Right atrium auricular region (tissue), 2 donors: ENCODE results near the gene TTLL9. TPM values are rescaled to one million over a fixed set of nuclear protein-coding genes. Genes with fewer than 3 reads are reported as not detected.

Experiments
- DNase-seq: peaks from one replicate; pipeline ENCODE4 v3.0.0-alpha.2; 2019; ENCODE audit warnings: low spot score
- H3K27ac ChIP-seq, 2 donors: fragments of 200-600 bp; sonication (generic); 1 replicate in 1 of 2; 2 replicates in 1 of 2; pipeline ENCODE4 v1.5.1; 2016 to 2019
- H3K27me3 ChIP-seq, 2 donors: fragments of 200-600 bp; sonication (generic); one replicate each; pipeline versions ENCODE4 v1.5.1 to v1.6.0; 2017 to 2019
- H3K36me3 ChIP-seq: fragments of 200-600 bp; sonication (generic); one replicate; pipeline ENCODE4 v1.5.1; 2016
- H3K4me1 ChIP-seq, 2 donors: fragments of 200-600 bp; sonication (generic); one replicate each; pipeline versions ENCODE4 v1.5.1 to v1.6.0; 2017 to 2019
- H3K4me3 ChIP-seq, 2 donors: fragments of 200-600 bp; sonication (generic); 1 replicate in 1 of 2; 2 replicates in 1 of 2; pipeline ENCODE4 v1.5.1; 2017 to 2019; ENCODE audit warnings: mild to moderate bottlenecking in 1 of 2, moderate library complexity in 1 of 2
- H3K9me3 ChIP-seq, 2 donors: fragments of 200-600 bp; sonication (generic); one replicate each; pipeline ENCODE4 v1.5.1; 2019
- total RNA-seq, 2 donors: library from RNA; depleted of rRNA; stranded (reverse); fragments of >200 nt; gene quantifications; one replicate each; pipeline ENCODE4 v1.1.0, GENCODE V29; 2016
- TF ChIP-seq, protein P1 (sequence below), 2 donors: fragments of 200-600 bp; sonication (generic); IDR thresholded peaks; one replicate each; pipeline ENCODE4 v1.5.1; 2019; ENCODE audit warnings: antibody characterized with exemption in 2 of 2

The TTLL9 gene
- total RNA-seq, 2 donors from 2014 or later: not detected

DNA sequence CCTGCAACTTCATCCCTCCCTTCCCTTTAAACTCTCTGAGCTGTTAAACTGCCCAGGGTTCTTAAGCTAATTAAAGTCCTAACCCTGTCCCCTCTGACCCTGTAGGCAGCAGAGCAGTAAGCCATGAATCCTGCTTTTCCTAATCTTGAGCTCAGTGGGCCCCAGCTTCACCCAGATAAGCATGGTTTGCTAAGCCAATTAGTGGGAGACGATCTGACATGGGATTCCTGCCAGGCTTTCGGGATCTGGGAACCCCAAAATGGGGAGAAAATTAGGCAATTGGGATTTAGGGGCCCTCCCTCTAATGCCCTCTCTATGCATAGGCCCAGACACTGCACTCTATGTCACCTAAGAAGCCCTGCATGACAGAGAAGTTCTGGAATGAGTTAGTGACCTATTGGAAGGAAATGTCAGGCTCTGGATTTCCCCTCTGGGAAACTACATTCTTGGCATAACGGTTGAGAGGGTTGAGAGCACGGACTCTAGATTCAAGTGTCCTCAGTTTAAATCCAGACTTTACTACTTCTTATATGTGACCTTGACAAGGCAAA lies 102.1 kb downstream of the TTLL9 start:
- H3K27me3 ChIP-seq: peaks cover 0 to 4% of the 10 kb centered on the region in 2 donors

GRCh38 chr20:31974296-31974695 lies 103.9 kb downstream of the TTLL9 start:
- DNase-seq: no peak
- Histone ChIP-seq H3K4me1 (no peaks in the 10 kb centered on the region), H3K4me3 (no peak overlapping the region), H3K36me3 (no peaks in the 10 kb centered on the region), H3K27me3 (no peaks in the 10 kb centered on the region), H3K27ac (no peak overlapping the region), H3K9me3 (no peaks in the 10 kb centered on the region)
- TF ChIP-seq, protein P1, sequence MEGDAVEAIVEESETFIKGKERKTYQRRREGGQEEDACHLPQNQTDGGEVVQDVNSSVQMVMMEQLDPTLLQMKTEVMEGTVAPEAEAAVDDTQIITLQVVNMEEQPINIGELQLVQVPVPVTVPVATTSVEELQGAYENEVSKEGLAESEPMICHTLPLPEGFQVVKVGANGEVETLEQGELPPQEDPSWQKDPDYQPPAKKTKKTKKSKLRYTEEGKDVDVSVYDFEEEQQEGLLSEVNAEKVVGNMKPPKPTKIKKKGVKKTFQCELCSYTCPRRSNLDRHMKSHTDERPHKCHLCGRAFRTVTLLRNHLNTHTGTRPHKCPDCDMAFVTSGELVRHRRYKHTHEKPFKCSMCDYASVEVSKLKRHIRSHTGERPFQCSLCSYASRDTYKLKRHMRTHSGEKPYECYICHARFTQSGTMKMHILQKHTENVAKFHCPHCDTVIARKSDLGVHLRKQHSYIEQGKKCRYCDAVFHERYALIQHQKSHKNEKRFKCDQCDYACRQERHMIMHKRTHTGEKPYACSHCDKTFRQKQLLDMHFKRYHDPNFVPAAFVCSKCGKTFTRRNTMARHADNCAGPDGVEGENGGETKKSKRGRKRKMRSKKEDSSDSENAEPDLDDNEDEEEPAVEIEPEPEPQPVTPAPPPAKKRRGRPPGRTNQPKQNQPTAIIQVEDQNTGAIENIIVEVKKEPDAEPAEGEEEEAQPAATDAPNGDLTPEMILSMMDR (IDR thresholded peaks at IDR 0.05): no peak

More for the DNA sequence above, 102.1 kb downstream of the TTLL9 start:
- TF ChIP-seq, protein P1 (IDR thresholded peaks at IDR 0.05): no peak
- H3K4me3 ChIP-seq: no peak overlapping the region
- peaks cover 0 to 8% of the 10 kb centered on the region in 2 donors for H3K4me1 ChIP-seq
- H3K9me3 ChIP-seq: no peaks in the 10 kb centered on the region
- no peak overlapping the region for H3K27ac ChIP-seq
- DNase-seq: no peak
- no peaks in the 10 kb centered on the region for H3K36me3 ChIP-seq

GRCh38 chr20:31974951-31975487 lies 104.6 kb downstream of the TTLL9 start:
- Histone ChIP-seq H3K4me1 (no peaks in the 10 kb centered on the region), H3K9me3 (no peaks in the 10 kb centered on the region), H3K36me3 (no peaks in the 10 kb centered on the region), H3K27ac (no peak overlapping the region), H3K4me3 (no peak overlapping the region), H3K27me3 (no peaks in the 10 kb centered on the region)
- no peak for DNase-seq
- TF ChIP-seq, protein P1 (IDR thresholded peaks at IDR 0.05): no peak

DNA sequence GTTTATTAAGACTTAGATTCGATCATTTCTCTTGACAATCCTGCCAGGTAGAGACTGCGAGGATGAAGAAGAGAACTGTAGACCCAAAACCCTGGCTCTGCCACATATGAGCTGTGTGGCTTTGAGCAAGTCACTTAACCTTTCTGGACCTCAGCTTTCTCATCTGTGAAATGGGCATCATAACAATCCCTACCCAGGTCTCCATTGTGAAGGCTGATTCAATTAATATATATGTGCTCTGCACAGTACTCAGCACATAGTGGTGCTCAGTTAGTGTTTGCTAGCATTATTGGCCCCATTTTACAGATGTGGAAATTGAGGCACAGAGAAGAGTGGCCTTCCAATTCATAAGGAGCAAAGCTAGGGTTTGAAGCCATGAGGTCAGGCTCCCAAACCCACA lies 105.4 kb downstream of the TTLL9 start:
- Histone ChIP-seq H3K9me3 (no peaks in the 10 kb centered on the region), H3K4me3 (no peak overlapping the region), H3K36me3 (no peaks in the 10 kb centered on the region), H3K4me1 (no peaks in the 10 kb centered on the region), H3K27me3 (no peaks in the 10 kb centered on the region), H3K27ac (no peak overlapping the region)
- no peak for DNase-seq
- TF ChIP-seq, protein P1 (IDR thresholded peaks at IDR 0.05): no peak

- H3K27ac ChIP-seq: no peak overlapping the region
- H3K36me3 ChIP-seq: no peaks in the 10 kb centered on the region
- TF ChIP-seq, protein P1 (IDR thresholded peaks at IDR 0.05): no peak
- H3K9me3 ChIP-seq: no peaks in the 10 kb centered on the region
- H3K27me3 ChIP-seq: no peaks in the 10 kb centered on the region
- no peaks in the 10 kb centered on the region for H3K4me1 ChIP-seq
- no peak for DNase-seq
- no peak overlapping the region for H3K4me3 ChIP-seq
Measured at GRCh38 chr20:31977080-31977479, 106.6 kb downstream of the TTLL9 start.
